IMR-90 (cell line): ENCODE data around the gene GTF2A1L. TPM values are rescaled to one million over a fixed set of nuclear protein-coding genes. Genes with fewer than 3 reads are reported as not detected.

Experiments used
- ATAC-seq: fragments of 200-7000 bp; cut with Tn5 transposase; 2 replicates; pipeline ENCODE4 v1.9.1; 2020; ENCODE audit warnings: low read depth, mild to moderate bottlenecking, moderate library complexity
- BruUV-seq: library from RNA; stranded (reverse); fragments of 400-500 nt; replicated peaks from 2 replicates; lab custom pipeline; 2021; lab: Mats Ljungman, UMichigan
- CTCF ChIA-PET: fragments of 300-600 bp; formaldehyde crosslinking; extraction: SDS; loops from one replicate; lab custom pipeline; 2021; ENCODE audit warnings: antibody characterized with exemption; lab: Yijun Ruan, JAX
- POLR2A ChIA-PET: fragments of 300-600 bp; sonication (Branson Sonifier 250); formaldehyde crosslinking; loops from one replicate; lab custom pipeline; 2022; ENCODE audit warnings: antibody characterized with exemption; ENCODE audit not compliant: unreplicated experiment; lab: Charles Lee
- DNase-seq: peaks from one replicate; pipeline ENCODE4 v3.0.0; 2013
- H2AFZ ChIP-seq: replicated peaks from 2 replicates; pipeline ENCODE3; 2013; ENCODE audit warnings: low read length, mild to moderate bottlenecking; ENCODE audit not compliant: poor library complexity
- H2AK5ac ChIP-seq: 2 replicates; pipeline ENCODE4 v1.6.1; 2013; ENCODE audit warnings: low read depth, low read length, inconsistent platforms
- H2AK9ac ChIP-seq: replicated peaks from 2 replicates; pipeline ENCODE3; 2013; ENCODE audit warnings: mild to moderate bottlenecking, low read depth, low read length, moderate library complexity; ENCODE audit not compliant: poor library complexity
- H2BK120ac ChIP-seq: 2 replicates; pipeline ENCODE4 v1.6.1; 2013; ENCODE audit warnings: low read depth, low read length, inconsistent platforms
- H2BK15ac ChIP-seq: 3 replicates; pipeline ENCODE4 v1.6.1; 2013; ENCODE audit warnings: low read depth, low read length, inconsistent platforms
- H2BK20ac ChIP-seq: 2 replicates; pipeline ENCODE4 v1.6.1; 2013; ENCODE audit warnings: low read depth, mild to moderate bottlenecking, inconsistent platforms, low read length, moderate library complexity
- H2BK5ac ChIP-seq: 2 replicates; pipeline ENCODE4 v1.6.1; 2013; ENCODE audit warnings: mild to moderate bottlenecking, low read depth, low read length, inconsistent platforms; ENCODE audit not compliant: poor library complexity, severe bottlenecking
- H3K14ac ChIP-seq: replicated peaks from 2 replicates; pipeline ENCODE4 v1.6.1; 2013; ENCODE audit warnings: low read depth, low read length, inconsistent platforms
- H3K18ac ChIP-seq: 2 replicates; pipeline ENCODE4 v1.6.1; 2013; ENCODE audit warnings: low read depth, low read length, control low read depth
- H3K23ac ChIP-seq: 2 replicates; pipeline ENCODE4 v1.6.1; 2013; ENCODE audit warnings: low read depth, low read length, inconsistent platforms
- H3K27ac ChIP-seq: 2 replicates; pipeline ENCODE4 v1.5.1; 2013; ENCODE audit warnings: mild to moderate bottlenecking, control low read depth, low read length; ENCODE audit not compliant: insufficient read depth
- H3K27me3 ChIP-seq: 2 replicates; pipeline ENCODE4 v1.6.1; 2013; ENCODE audit warnings: low read length; ENCODE audit not compliant: control insufficient read depth, insufficient read depth
- H3K36me3 ChIP-seq: 2 replicates; pipeline ENCODE4 v1.6.1; 2013; ENCODE audit warnings: low read length, mixed read lengths; ENCODE audit not compliant: control insufficient read depth, insufficient read depth
- H3K4ac ChIP-seq: 2 replicates; pipeline ENCODE4 v1.6.1; 2013; ENCODE audit warnings: low read depth, low read length, inconsistent platforms
- H3K4me1 ChIP-seq: 2 replicates; pipeline ENCODE4 v1.6.1; 2013; ENCODE audit warnings: low read length, mixed read lengths; ENCODE audit not compliant: control insufficient read depth, insufficient read depth
- H3K4me2 ChIP-seq: 2 replicates; pipeline ENCODE4 v1.6.1; 2013; ENCODE audit warnings: low read depth, mild to moderate bottlenecking, control low read depth, low read length, moderate library complexity
- H3K4me3 ChIP-seq: 2 replicates; pipeline ENCODE4 v1.5.1; 2013; ENCODE audit warnings: low read depth, mild to moderate bottlenecking, control low read depth, low read length, moderate library complexity; ENCODE audit not compliant: insufficient read depth
- H3K56ac ChIP-seq: 2 replicates; pipeline ENCODE4 v1.6.1; 2013; ENCODE audit warnings: low read length, inconsistent platforms; ENCODE audit not compliant: insufficient read depth; ENCODE audit errors: extremely low read depth
- H3K79me1 ChIP-seq, 2 experiments: 2 replicates each; pipeline ENCODE4 v1.6.1; 2013; ENCODE audit warnings: low read length in 2 of 2, inconsistent platforms in 1 of 2, low read depth in 1 of 2
- H3K9ac ChIP-seq: 2 replicates; pipeline ENCODE4 v1.6.1; 2013; ENCODE audit warnings: low read depth, low read length, control low read depth
- H3K9me1 ChIP-seq: 2 replicates; pipeline ENCODE4 v1.6.1; 2013; ENCODE audit warnings: low read length, inconsistent platforms; ENCODE audit not compliant: insufficient read depth
- H3K9me3 ChIP-seq: 2 replicates; pipeline ENCODE4 v1.6.1; 2013; ENCODE audit warnings: low read length; ENCODE audit not compliant: control insufficient read depth, insufficient read depth
- H4K20me1 ChIP-seq: 2 replicates; pipeline ENCODE4 v1.6.1; 2013; ENCODE audit warnings: low read length, inconsistent platforms; ENCODE audit not compliant: insufficient read depth
- H4K5ac ChIP-seq: 2 replicates; pipeline ENCODE4 v1.6.1; 2013; ENCODE audit warnings: mild to moderate bottlenecking, low read depth, low read length, control low read depth
- H4K8ac ChIP-seq, 2 experiments: 2 replicates each; pipeline ENCODE4 v1.6.1; 2013; ENCODE audit warnings: low read depth in 2 of 2, low read length in 2 of 2, control low read depth in 1 of 2, inconsistent platforms in 1 of 2
- H4K91ac ChIP-seq: 2 replicates; pipeline ENCODE4 v1.6.1; 2013; ENCODE audit warnings: low read depth, low read length, inconsistent platforms; ENCODE audit not compliant: insufficient read depth
- BHLHE40 ChIP-seq: fragments of 150-350 bp; IDR thresholded peaks from 2 replicates; pipeline ENCODE4 v1.6.1; 2016; ENCODE audit warnings: mild to moderate bottlenecking, low read depth, low read length
- CEBPB ChIP-seq: IDR thresholded peaks from 2 replicates; pipeline ENCODE4 v1.6.1; 2012; ENCODE audit warnings: low read depth, low read length, improper control_type of control experiment
- FOS ChIP-seq: fragments of 150-350 bp; IDR thresholded peaks from 2 replicates; pipeline ENCODE4 v1.6.1; 2016; ENCODE audit warnings: low read depth, low read length
- MAZ ChIP-seq: IDR thresholded peaks from 2 replicates; pipeline ENCODE4 v1.6.1; 2012; ENCODE audit warnings: low read depth, mild to moderate bottlenecking, low read length, improper control_type of control experiment, moderate library complexity, borderline replicate concordance
- NFE2L2 ChIP-seq: fragments of 150-350 bp; IDR thresholded peaks from 2 replicates; pipeline ENCODE4 v1.6.1; 2016; ENCODE audit warnings: low read depth, mild to moderate bottlenecking, low read length
- RAD21 ChIP-seq: IDR thresholded peaks from 2 replicates; pipeline ENCODE4 v1.6.1; 2012; ENCODE audit warnings: low read length, improper control_type of control experiment
- RCOR1 ChIP-seq: IDR thresholded peaks from 2 replicates; pipeline ENCODE4 v1.6.1; 2012; ENCODE audit warnings: mild to moderate bottlenecking, low read length, improper control_type of control experiment; ENCODE audit not compliant: insufficient replicate concordance
- RFX5 ChIP-seq: IDR thresholded peaks from 2 replicates; pipeline ENCODE4 v1.8.0; 2012; ENCODE audit warnings: low read depth, mild to moderate bottlenecking, low read length, moderate library complexity
- SMC3 ChIP-seq: fragments of 150-350 bp; IDR thresholded peaks from 2 replicates; pipeline ENCODE4 v1.6.1; 2016; ENCODE audit warnings: low read depth, mild to moderate bottlenecking, antibody characterized with exemption, low read length, moderate library complexity
- USF2 ChIP-seq: fragments of 150-350 bp; IDR thresholded peaks from 2 replicates; pipeline ENCODE4 v1.6.1; 2017; ENCODE audit warnings: mild to moderate bottlenecking, antibody characterized with exemption, low read length, low read depth
- dilution Hi-C: fragments of 300-500 bp; cut with HindIII; formaldehyde crosslinking; loops from one replicate; pipeline ENCODE4 v1.14.3; 2018; ENCODE audit warnings: low sequenced_read_pairs; ENCODE audit not compliant: unreplicated experiment
- in situ Hi-C: fragments of 300-500 bp; cut with MboI; formaldehyde crosslinking; loops from 3 replicates; pipeline ENCODE4 v1.14.3; 2019; ENCODE audit warnings: low sequenced_read_pairs, inconsistent platforms, mixed read lengths
- intact Hi-C: fragments of 100-400 bp; cut with micrococcal nuclease; formaldehyde crosslinking; loops from 2 replicates; pipeline ENCODE4 v1.10.0; 2022
- polyA plus RNA-seq, 3 experiments: library from polyadenylated mRNA; depleted of rRNA; stranded (reverse); fragments of >200 nt; gene quantifications; 2 replicates each; pipeline ENCODE4 v1.2.3, GENCODE V29; 2012; ENCODE audit warnings: low replicate concordance in 1 of 3
- total RNA-seq: library from RNA; depleted of rRNA; stranded (reverse); fragments of >200 nt; gene quantifications from 2 replicates; pipeline ENCODE4 v1.2.3, GENCODE V29; 2012

Gene GTF2A1L
- total and polyA plus RNA-seq, 2 of the 4 experiments (the other 2 are of a cell fraction) = not detected

- Histone ChIP-seq H3K27me3 (no peaks in the 10 kb centered on the region), H3K4me1 (peaks cover 16% of the 10 kb centered on the region), H3K18ac (peak overlapping the region; percentile 98; the same call in 1 of the 2 replicates), H4K91ac (0 out of 2 replicates have a peak overlapping the region, but pooled peaks have one; percentile 88), H2BK15ac (peak overlapping the region; percentile 39; the same call in 1 of the 3 replicates), H2AFZ (no peak overlapping the region), H2BK120ac (peak overlapping the region; percentile 77), H3K27ac (peak overlapping the region; percentile 56; the same call in 1 of the 2 replicates), H3K79me1 (no peaks in the 10 kb centered on the region), H3K23ac (peak overlapping the region; percentile 39; the same call in 1 of the 2 replicates), H3K14ac (peak overlapping the region; percentile 87; the same call in 1 of the 2 replicates), H2BK20ac (peak overlapping the region; percentile 78), H3K9ac (peak overlapping the region; percentile 52; the same call in 1 of the 2 replicates), H3K9me3 (no peaks in the 10 kb centered on the region), H3K36me3 (no peaks in the 10 kb centered on the region), H3K9me1 (no peaks in the 10 kb centered on the region), H4K5ac (peak overlapping the region; percentile 67; the same call in 1 of the 2 replicates), H3K56ac (peak overlapping the region; percentile 67), H3K4me2 (peak overlapping the region; percentile 42; the same call in 1 of the 2 replicates), H2AK9ac (no peak overlapping the region), H4K20me1 (no peaks in the 10 kb centered on the region), H2AK5ac (no peak overlapping the region), H3K4ac (peak overlapping the region; percentile 70), H3K4me3 (no peak overlapping the region), H4K8ac (peak overlapping the region; percentile 73 to 77; a peak in 3 of 4 replicates), H2BK5ac (peak overlapping the region; percentile 91)
- in situ Hi-C loops = no loop called here
- dilution Hi-C loops = no loop called here
- DNase-seq (peak; percentile 94), ATAC-seq (peak; percentile 88)
- ChIA-PET POLR2A (no interaction called here), CTCF (interaction anchor here (1.8 kb wide), 1 partner anchor 14 kb away, joined by 4 read pairs; no protein-coding TSS in a partner anchor)
- intact Hi-C loops = loop anchor here (2.0 to 10.0 kb wide), 3 partner anchors 122 to 522 kb away; no protein-coding TSS in a partner anchor
- peak; percentile 66; the same call in 1 of the 2 replicates for TF ChIP-seq RFX5
- TF ChIP-seq MAZ = no peak; the same call in 1 of the 2 replicates
- peak; percentile 58; the same call in 1 of the 2 replicates for TF ChIP-seq USF2
- peak; percentile 40; the same call in 1 of the 2 replicates for TF ChIP-seq BHLHE40
- TF ChIP-seq NFE2L2 = no peak
- no peak for TF ChIP-seq SMC3
- TF ChIP-seq RCOR1 = no peak
- TF ChIP-seq FOS = 0 out of 2 replicates have a peak, but pooled peaks have one; percentile 28
- TF ChIP-seq RAD21 = no peak
- peak; percentile 92 for TF ChIP-seq CEBPB
- BruUV-seq = no TSS peak
Observed at GRCh38 chr2:48723129-48723528, 105.5 kb downstream of the GTF2A1L start.
